Glutamatergic neuron (in vitro differentiated cells): ENCODE measurements around the gene NECTIN4. TPM values are rescaled to one million over a fixed set of nuclear protein-coding genes. Genes with fewer than 3 reads are reported as not detected.

Experiments used
- DNase-seq: peaks from one replicate; pipeline ENCODE4 v3.0.0; 2022
- H3K27ac Mint-ChIP-seq: one replicate; pipeline ENCODE4 v1.8.0; 2020; ENCODE audit warnings: mild to moderate bottlenecking, mixed read lengths, inconsistent platforms; ENCODE audit not compliant: unreplicated experiment
- H3K27me3 Mint-ChIP-seq: one replicate; pipeline ENCODE4 v1.8.0; 2020; ENCODE audit warnings: mild to moderate bottlenecking, moderate library complexity, mixed read lengths, inconsistent platforms; ENCODE audit not compliant: unreplicated experiment
- H3K36me3 Mint-ChIP-seq: one replicate; pipeline ENCODE4 v1.8.0; 2020; ENCODE audit warnings: mild to moderate bottlenecking, mixed read lengths, inconsistent platforms; ENCODE audit not compliant: unreplicated experiment
- H3K4me1 Mint-ChIP-seq: one replicate; pipeline ENCODE4 v1.8.0; 2020; ENCODE audit warnings: mild to moderate bottlenecking, low read depth, mixed read lengths, inconsistent platforms; ENCODE audit not compliant: unreplicated experiment
- H3K4me3 Mint-ChIP-seq: one replicate; pipeline ENCODE4 v1.8.0; 2020; ENCODE audit warnings: mild to moderate bottlenecking, mixed read lengths, inconsistent platforms; ENCODE audit not compliant: unreplicated experiment
- H3K9me3 Mint-ChIP-seq: one replicate; pipeline ENCODE4 v1.8.0; 2020; ENCODE audit warnings: mild to moderate bottlenecking, moderate library complexity, mixed read lengths, inconsistent platforms; ENCODE audit not compliant: unreplicated experiment
- total RNA-seq: library from RNA; stranded (reverse); fragmentation: NEBNext Ultra II Directional; extraction: Animal tissue kit (Norgen Biotek cat#: 25700); gene quantifications from one replicate; pipeline ENCODE4 v1.2.1, GENCODE V29; 2021; ENCODE audit not compliant: unreplicated experiment
- TF ChIP-seq, protein P1 (sequence below): fragments of 200-600 bp; sonication (generic); IDR thresholded peaks from one replicate; pipeline ENCODE4 v1.5.0; 2021; ENCODE audit not compliant: partially characterized antibody, unreplicated experiment

The NECTIN4 gene
- total RNA-seq, 1 donor from 2014 or later = 0.39 TPM

DNA sequence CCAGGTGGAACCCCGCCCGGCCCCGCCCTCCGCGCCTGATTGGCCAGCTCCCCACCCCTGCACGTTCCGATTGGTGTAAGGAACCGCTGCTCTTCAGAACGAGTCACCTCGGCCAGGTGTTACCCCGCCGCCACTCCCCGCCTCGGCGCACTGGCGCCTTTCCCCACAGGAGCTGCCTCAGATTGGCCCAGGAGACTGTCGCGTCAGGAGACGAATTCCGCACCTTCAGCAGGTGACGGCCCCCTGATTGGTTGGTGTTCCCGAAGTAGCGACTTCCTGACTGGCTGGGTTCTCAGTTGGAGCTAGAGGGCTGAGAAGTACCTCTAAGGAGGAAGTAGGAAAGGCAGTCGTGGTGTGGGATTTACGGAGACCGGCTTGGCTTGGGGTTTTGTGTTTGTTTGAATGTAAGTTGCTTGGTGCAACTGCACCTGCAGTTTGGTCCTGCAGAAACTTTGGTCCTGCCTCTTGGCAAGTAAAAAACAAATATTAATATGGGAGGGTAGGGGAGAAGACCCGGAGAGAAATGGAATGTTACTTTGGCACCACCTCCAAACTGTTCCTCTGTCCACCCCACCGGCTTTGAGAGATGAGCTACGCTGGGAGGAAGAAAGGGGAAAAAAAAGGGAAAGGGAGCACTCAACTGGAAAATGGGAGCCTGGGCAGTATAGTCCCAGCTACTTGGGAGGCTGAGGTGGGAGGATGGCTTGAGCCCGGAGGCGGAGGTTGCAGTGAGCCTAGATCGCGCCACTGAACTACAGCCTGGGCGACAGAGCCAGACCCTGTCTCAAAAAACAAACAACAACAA, 68.0 kb downstream of the NECTIN4 start:
- peak; percentile 79 for DNase-seq
- peak overlapping the region; percentile 56 for H3K27ac Mint-ChIP-seq
- TF ChIP-seq, protein P1, sequence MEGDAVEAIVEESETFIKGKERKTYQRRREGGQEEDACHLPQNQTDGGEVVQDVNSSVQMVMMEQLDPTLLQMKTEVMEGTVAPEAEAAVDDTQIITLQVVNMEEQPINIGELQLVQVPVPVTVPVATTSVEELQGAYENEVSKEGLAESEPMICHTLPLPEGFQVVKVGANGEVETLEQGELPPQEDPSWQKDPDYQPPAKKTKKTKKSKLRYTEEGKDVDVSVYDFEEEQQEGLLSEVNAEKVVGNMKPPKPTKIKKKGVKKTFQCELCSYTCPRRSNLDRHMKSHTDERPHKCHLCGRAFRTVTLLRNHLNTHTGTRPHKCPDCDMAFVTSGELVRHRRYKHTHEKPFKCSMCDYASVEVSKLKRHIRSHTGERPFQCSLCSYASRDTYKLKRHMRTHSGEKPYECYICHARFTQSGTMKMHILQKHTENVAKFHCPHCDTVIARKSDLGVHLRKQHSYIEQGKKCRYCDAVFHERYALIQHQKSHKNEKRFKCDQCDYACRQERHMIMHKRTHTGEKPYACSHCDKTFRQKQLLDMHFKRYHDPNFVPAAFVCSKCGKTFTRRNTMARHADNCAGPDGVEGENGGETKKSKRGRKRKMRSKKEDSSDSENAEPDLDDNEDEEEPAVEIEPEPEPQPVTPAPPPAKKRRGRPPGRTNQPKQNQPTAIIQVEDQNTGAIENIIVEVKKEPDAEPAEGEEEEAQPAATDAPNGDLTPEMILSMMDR = no peak
- peak overlapping the region; percentile 89 for H3K4me3 Mint-ChIP-seq
- H3K4me1 Mint-ChIP-seq = peaks cover 5% of the 10 kb centered on the region
- no peaks in the 10 kb centered on the region for H3K27me3 Mint-ChIP-seq
- no peaks in the 10 kb centered on the region for H3K36me3 Mint-ChIP-seq
- H3K9me3 Mint-ChIP-seq = peaks cover 1% of the 10 kb centered on the region

Other genes with a start within 250 kb of the NECTIN4 start
- not detected for gene CD244, start 226.7 kb downstream of the NECTIN4 start, total RNA-seq
- not detected for gene ITLN1, start 204.4 kb downstream of the NECTIN4 start, total RNA-seq
- not detected for gene ITLN2, start 134.7 kb downstream of the NECTIN4 start, total RNA-seq
- gene F11R, start 68.4 kb downstream of the NECTIN4 start, total RNA-seq = 7.7 TPM
- gene TSTD1, start 50.6 kb downstream of the NECTIN4 start, total RNA-seq = 24.2 TPM
- gene USF1, start 43.6 kb downstream of the NECTIN4 start, total RNA-seq = 158 TPM
- gene ARHGAP30, start 19.7 kb downstream of the NECTIN4 start, total RNA-seq = not detected
- 10.9 TPM for gene KLHDC9, start 8.8 kb upstream of the NECTIN4 start, total RNA-seq
- gene PFDN2, start 28.5 kb upstream of the NECTIN4 start, total RNA-seq = 83.7 TPM
- gene NIT1, start 28.5 kb upstream of the NECTIN4 start, total RNA-seq = 40.2 TPM
- 34.6 TPM for gene DEDD, start 43.1 kb upstream of the NECTIN4 start, total RNA-seq
- gene UFC1, start 64.4 kb upstream of the NECTIN4 start, total RNA-seq = 59.2 TPM
- 21.5 TPM for gene USP21, start 69.9 kb upstream of the NECTIN4 start, total RNA-seq
- 53.2 TPM for gene PPOX, start 76.9 kb upstream of the NECTIN4 start, total RNA-seq
- 35.7 TPM for gene B4GALT3, start 87.9 kb upstream of the NECTIN4 start, total RNA-seq
- 12.3 TPM for gene ADAMTS4, start 109.5 kb upstream of the NECTIN4 start, total RNA-seq
- gene NDUFS2, start 112.8 kb upstream of the NECTIN4 start, total RNA-seq = 112 TPM
- 1.3 TPM for gene FCER1G, start 125.7 kb upstream of the NECTIN4 start, total RNA-seq
- gene APOA2, start 134.1 kb upstream of the NECTIN4 start, total RNA-seq = not detected
- 20.7 TPM for gene TOMM40L, start 136.5 kb upstream of the NECTIN4 start, total RNA-seq
- not detected for gene NR1I3, start 148.6 kb upstream of the NECTIN4 start, total RNA-seq
- gene PCP4L1, start 169.2 kb upstream of the NECTIN4 start, total RNA-seq = 1.1 TPM
- 16.4 TPM for gene MPZ, start 220.4 kb upstream of the NECTIN4 start, total RNA-seq
- 170 TPM for gene SDHC, start 224.8 kb upstream of the NECTIN4 start, total RNA-seq